Measurements from ENCODE around the gene ULK1.

The ULK1 gene

DNA sequence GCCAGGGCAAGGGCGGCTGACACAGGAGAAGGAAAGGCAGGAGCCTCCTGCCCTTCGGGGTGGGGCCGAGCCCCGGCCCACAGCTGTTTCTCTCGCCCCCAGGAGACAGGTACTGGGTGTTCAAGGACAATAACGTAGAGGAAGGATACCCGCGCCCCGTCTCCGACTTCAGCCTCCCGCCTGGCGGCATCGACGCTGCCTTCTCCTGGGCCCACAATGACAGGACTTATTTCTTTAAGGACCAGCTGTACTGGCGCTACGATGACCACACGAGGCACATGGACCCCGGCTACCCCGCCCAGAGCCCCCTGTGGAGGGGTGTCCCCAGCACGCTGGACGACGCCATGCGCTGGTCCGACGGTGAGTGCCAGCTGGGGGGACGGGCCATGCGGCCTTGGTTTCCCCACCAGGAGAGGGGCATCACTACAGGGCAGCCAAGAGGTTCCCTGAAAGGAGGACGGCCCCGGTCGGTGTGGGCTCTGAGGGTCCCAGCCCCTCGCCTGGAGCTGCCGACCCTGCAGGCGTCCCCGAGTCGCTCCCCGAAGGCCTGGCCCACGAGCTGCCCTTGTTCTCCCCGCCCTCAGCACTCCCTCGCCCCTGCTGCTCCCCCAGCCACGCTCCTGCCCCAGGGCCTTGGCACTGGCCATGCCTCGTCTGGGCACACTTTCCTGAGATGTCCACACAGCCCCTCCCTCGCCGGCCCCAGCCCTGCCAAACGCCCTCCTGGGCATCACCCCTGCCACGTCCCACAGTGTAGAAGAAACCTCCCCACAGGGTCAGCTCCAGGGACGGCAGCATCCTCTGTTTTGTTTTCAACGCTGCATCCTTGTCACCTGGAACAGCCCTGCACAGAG lies 44.5 kb upstream of the ULK1 start:
- Histone ChIP-seq H3K4me1 (no peaks in the 10 kb centered on the region), H3K27ac (no peak overlapping the region)
- DNase-seq = no peak

DNA sequence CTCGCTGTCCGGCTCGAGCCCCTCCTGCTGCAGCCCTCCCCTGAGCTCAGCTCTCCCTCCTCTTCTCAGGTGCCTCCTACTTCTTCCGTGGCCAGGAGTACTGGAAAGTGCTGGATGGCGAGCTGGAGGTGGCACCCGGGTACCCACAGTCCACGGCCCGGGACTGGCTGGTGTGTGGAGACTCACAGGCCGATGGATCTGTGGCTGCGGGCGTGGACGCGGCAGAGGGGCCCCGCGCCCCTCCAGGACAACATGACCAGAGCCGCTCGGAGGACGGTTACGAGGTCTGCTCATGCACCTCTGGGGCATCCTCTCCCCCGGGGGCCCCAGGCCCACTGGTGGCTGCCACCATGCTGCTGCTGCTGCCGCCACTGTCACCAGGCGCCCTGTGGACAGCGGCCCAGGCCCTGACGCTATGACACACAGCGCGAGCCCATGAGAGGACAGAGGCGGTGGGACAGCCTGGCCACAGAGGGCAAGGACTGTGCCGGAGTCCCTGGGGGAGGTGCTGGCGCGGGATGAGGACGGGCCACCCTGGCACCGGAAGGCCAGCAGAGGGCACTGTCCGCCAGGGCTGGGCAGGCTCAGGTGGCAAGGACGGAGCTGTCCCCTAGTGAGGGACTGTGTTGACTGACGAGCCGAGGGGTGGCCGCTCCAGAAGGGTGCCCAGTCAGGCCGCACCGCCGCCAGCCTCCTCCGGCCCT lies 43.4 kb upstream of the ULK1 start:
- no peak for DNase-seq
- no peak overlapping the region for H3K4me3 ChIP-seq
- no peaks in the 10 kb centered on the region for H3K4me1 ChIP-seq
- intact Hi-C loops (cut with DNase I; ENCODE audit: low total_unique reads) = loop anchor here (5.0 kb wide), 1 partner anchor 146 kb away; no protein-coding TSS in a partner anchor
- H3K9me3 ChIP-seq = no peaks in the 10 kb centered on the region
- H3K36me3 ChIP-seq = no peaks in the 10 kb centered on the region
- H3K27me3 ChIP-seq = peaks cover 0 to 62% of the 10 kb centered on the region in 2 donors
- TF ChIP-seq, protein P1, sequence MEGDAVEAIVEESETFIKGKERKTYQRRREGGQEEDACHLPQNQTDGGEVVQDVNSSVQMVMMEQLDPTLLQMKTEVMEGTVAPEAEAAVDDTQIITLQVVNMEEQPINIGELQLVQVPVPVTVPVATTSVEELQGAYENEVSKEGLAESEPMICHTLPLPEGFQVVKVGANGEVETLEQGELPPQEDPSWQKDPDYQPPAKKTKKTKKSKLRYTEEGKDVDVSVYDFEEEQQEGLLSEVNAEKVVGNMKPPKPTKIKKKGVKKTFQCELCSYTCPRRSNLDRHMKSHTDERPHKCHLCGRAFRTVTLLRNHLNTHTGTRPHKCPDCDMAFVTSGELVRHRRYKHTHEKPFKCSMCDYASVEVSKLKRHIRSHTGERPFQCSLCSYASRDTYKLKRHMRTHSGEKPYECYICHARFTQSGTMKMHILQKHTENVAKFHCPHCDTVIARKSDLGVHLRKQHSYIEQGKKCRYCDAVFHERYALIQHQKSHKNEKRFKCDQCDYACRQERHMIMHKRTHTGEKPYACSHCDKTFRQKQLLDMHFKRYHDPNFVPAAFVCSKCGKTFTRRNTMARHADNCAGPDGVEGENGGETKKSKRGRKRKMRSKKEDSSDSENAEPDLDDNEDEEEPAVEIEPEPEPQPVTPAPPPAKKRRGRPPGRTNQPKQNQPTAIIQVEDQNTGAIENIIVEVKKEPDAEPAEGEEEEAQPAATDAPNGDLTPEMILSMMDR (IDR thresholded peaks at IDR 0.05) = peak; percentile 58 to 67
- H3K27ac ChIP-seq = no peak overlapping the region

More for the DNA sequence above, 44.5 kb upstream of the ULK1 start:
- TF ChIP-seq, protein P1 (IDR thresholded peaks at IDR 0.05) = no peak
- intact Hi-C loops (cut with DNase I; ENCODE audit: low total_unique reads) = loop anchor here (5.0 kb wide), 1 partner anchor 147 kb away; no protein-coding TSS in a partner anchor
- Histone ChIP-seq H3K27me3 (peaks cover 0 to 51% of the 10 kb centered on the region in 2 donors), H3K9me3 (no peaks in the 10 kb centered on the region), H3K4me3 (no peak overlapping the region), H3K36me3 (peaks cover 0 to 4% (median 0%) of the 10 kb centered on the region in 3 donors)

DNA sequence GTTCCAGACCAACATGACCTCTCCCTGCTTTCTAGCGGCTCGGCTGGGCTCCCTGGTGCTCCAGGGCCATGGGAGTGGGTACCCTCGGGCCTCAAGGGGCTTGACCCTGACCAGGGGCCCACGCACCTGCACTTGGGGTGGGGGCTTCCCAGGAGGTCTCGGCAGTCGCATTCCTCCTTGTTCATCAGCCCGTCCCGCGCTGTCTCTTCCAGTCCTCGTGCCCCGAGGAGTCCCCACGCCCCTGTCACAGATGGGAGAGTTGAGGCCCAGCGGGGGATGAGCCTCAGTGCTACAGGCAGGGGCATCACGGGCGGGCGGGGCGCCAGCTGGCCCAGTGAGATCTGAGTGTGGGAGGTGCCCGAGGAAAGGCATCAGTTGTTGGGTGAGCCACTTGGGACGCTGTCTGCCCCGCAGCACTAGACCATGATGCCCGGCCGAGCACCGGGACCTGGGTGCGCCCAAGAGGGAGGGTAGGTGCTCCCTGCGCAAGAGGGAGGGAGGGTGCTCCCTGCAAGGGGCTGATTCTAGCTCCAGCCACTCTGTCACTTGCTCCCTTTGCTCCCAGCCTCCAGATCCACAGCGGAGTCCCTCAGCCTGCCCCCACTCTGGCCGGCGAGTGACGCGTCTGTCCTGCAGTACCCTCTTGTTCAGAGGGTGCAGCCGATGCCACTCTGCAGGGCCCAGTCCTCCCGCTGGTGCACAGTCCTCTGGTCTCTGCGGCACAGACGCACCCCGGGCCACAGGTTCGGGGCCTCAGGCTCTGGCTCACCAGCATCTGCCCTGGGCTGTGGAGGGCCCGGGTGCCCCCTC lies 42.5 kb upstream of the ULK1 start:
- Histone ChIP-seq H3K27me3 (peaks cover 0 to 71% of the 10 kb centered on the region in 2 donors), H3K4me1 (no peaks in the 10 kb centered on the region), H3K4me3 (no peak overlapping the region), H3K36me3 (no peaks in the 10 kb centered on the region), H3K9me3 (no peaks in the 10 kb centered on the region), H3K27ac (no peak overlapping the region)
- no peak for DNase-seq
- TF ChIP-seq, protein P1 (IDR thresholded peaks at IDR 0.05) = no peak
- intact Hi-C loops (cut with DNase I; ENCODE audit: low total_unique reads) = loop anchor here (5.0 kb wide), 1 partner anchor 145 kb away; no protein-coding TSS in a partner anchor

DNA sequence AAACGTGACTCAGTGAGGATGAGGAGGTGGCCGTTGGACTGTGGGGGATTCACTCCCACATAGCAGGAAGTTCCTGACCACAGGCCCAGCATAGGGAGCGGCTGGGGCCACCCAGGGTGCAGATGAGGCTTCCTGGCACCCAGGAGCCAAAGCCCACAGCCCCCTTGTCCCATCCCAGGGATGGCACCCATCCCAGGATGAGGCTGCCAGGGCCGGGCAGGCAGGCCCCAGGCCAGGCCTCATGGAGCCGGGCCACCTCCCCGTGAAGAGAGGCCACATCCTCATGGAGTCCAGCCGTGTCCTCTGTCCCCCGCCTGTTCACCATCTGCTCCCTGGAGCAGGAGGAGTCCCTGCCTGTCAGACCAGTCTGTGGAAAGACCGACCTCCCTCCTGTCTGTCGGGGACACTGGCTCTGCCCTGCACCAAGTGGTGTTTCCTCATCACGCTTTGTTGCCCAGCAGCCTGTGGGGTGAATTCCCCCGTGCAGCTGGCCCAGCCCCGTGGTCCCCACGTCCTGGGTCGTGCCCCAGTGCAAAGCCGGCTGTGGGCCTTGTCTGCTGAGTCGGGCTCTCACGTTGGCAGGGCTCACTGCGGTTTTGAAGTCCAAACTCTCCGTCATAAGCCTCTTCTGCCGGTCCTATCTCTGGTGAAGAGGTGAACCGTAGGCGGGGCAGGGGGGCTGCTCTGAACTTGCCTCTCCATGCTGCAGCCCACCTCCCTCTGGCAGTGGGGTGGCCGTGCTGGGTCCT lies 41.7 kb upstream of the ULK1 start:
- Histone ChIP-seq H3K4me1 (no peaks in the 10 kb centered on the region), H3K27ac (no peak overlapping the region), H3K36me3 (no peaks in the 10 kb centered on the region), H3K9me3 (no peaks in the 10 kb centered on the region), H3K27me3 (peaks cover 0 to 79% of the 10 kb centered on the region in 2 donors), H3K4me3 (no peak overlapping the region)
- intact Hi-C loops (cut with DNase I; ENCODE audit: low total_unique reads) = loop anchor here (5.0 kb wide), 1 partner anchor 145 kb away; no protein-coding TSS in a partner anchor
- TF ChIP-seq, protein P1 (IDR thresholded peaks at IDR 0.05) = no peak
- no peak for DNase-seq

Measured in tibial artery (tissue), 4 donors.